ENCODE data around the gene TMEM109. TPM values are rescaled to one million over a fixed set of nuclear protein-coding genes. Genes with fewer than 3 reads are reported as not detected.

Gene TMEM109
- total RNA-seq, 3 donors from 2014 or later = 77.6 to 112 (median 77.7) TPM

- intact Hi-C loops (cut with DNase I; ENCODE audit: low total_unique reads) = no loop called here
- no peak for DNase-seq (ENCODE audit: low spot score in 2 of 2)
- Histone ChIP-seq H3K36me3 (peaks cover 11% of the 10 kb centered on the region), H3K27me3 (no peaks in the 10 kb centered on the region), H3K27ac (no peak overlapping the region), H3K4me1 (peaks cover 4% of the 10 kb centered on the region in 2 donors), H3K9me3 (no peaks in the 10 kb centered on the region), H3K4me3 (no peak overlapping the region)
- TF ChIP-seq POLR2A (IDR thresholded peaks at IDR 0.05) (no peak), CTCF (IDR thresholded peaks at IDR 0.05) (no peak), POLR2AphosphoS5 (IDR thresholded peaks at IDR 0.05) (no peak)
Measured at GRCh38 chr11:60917267-60917666, 3.3 kb downstream of the TMEM109 start.

GRCh38 chr11:60918251-60918938 is 4.4 kb downstream of the TMEM109 start:
- no peak overlapping the region for H3K4me3 ChIP-seq
- TF ChIP-seq POLR2A (IDR thresholded peaks at IDR 0.05) = no peak
- TF ChIP-seq CTCF (IDR thresholded peaks at IDR 0.05) = no peak
- no peak for TF ChIP-seq POLR2AphosphoS5 (IDR thresholded peaks at IDR 0.05)
- intact Hi-C loops (cut with DNase I; ENCODE audit: low total_unique reads) = no loop called here
- no peaks in the 10 kb centered on the region for H3K9me3 ChIP-seq
- peaks cover 4% of the 10 kb centered on the region in 2 donors for H3K4me1 ChIP-seq
- H3K36me3 ChIP-seq = peaks cover 15% of the 10 kb centered on the region
- DNase-seq (ENCODE audit: low spot score in 2 of 2) = no peak
- no peaks in the 10 kb centered on the region for H3K27me3 ChIP-seq
- H3K27ac ChIP-seq = no peak overlapping the region

GRCh38 chr11:60918939-60919265 is 4.9 kb downstream of the TMEM109 start:
- Histone ChIP-seq H3K4me3 (no peak overlapping the region), H3K9me3 (no peaks in the 10 kb centered on the region), H3K27me3 (no peaks in the 10 kb centered on the region), H3K36me3 (peaks cover 15% of the 10 kb centered on the region), H3K4me1 (peaks cover 4% of the 10 kb centered on the region in 2 donors), H3K27ac (no peak overlapping the region)
- no peak for TF ChIP-seq CTCF (IDR thresholded peaks at IDR 0.05)
- TF ChIP-seq POLR2A (IDR thresholded peaks at IDR 0.05) = no peak
- TF ChIP-seq POLR2AphosphoS5 (IDR thresholded peaks at IDR 0.05) = no peak
- no peak for DNase-seq (ENCODE audit: low spot score in 2 of 2)
- intact Hi-C loops (cut with DNase I; ENCODE audit: low total_unique reads) = no loop called here

- Histone ChIP-seq H3K36me3 (peaks cover 15% of the 10 kb centered on the region), H3K4me3 (no peak overlapping the region), H3K27me3 (no peaks in the 10 kb centered on the region), H3K27ac (no peak overlapping the region), H3K4me1 (peaks cover 4% of the 10 kb centered on the region in 2 donors), H3K9me3 (no peaks in the 10 kb centered on the region)
- no peak for TF ChIP-seq CTCF (IDR thresholded peaks at IDR 0.05)
- TF ChIP-seq POLR2AphosphoS5 (IDR thresholded peaks at IDR 0.05) = no peak
- no peak for TF ChIP-seq POLR2A (IDR thresholded peaks at IDR 0.05)
- no peak for DNase-seq (ENCODE audit: low spot score in 2 of 2)
- intact Hi-C loops (cut with DNase I; ENCODE audit: low total_unique reads) = no loop called here
Measured at GRCh38 chr11:60919320-60919719, 5.4 kb downstream of the TMEM109 start.

- Histone ChIP-seq H3K4me3 (no peak overlapping the region), H3K4me1 (peaks cover 4% of the 10 kb centered on the region in 2 donors), H3K9me3 (no peaks in the 10 kb centered on the region), H3K27me3 (no peaks in the 10 kb centered on the region), H3K27ac (no peak overlapping the region), H3K36me3 (peaks cover 15% of the 10 kb centered on the region)
- no peak for DNase-seq (ENCODE audit: low spot score in 2 of 2)
- no peak for TF ChIP-seq POLR2A (IDR thresholded peaks at IDR 0.05)
- no peak for TF ChIP-seq POLR2AphosphoS5 (IDR thresholded peaks at IDR 0.05)
- no peak for TF ChIP-seq CTCF (IDR thresholded peaks at IDR 0.05)
- intact Hi-C loops (cut with DNase I; ENCODE audit: low total_unique reads) = no loop called here
Measured at GRCh38 chr11:60919956-60920355, 6.0 kb downstream of the TMEM109 start.
